ENCODE data around the gene CLIC5. TPM values are rescaled to one million over a fixed set of nuclear protein-coding genes. Genes with fewer than 3 reads are reported as not detected.

Gene CLIC5
- total RNA-seq, 1 donor = 0.52 TPM

GRCh38 chr6:46046558-46047174 is 31.0 kb upstream of the CLIC5 start:
- Histone ChIP-seq H3K4me3 (ENCODE audit: low read length) (no peak overlapping the region), H3K9me3 (ENCODE audit: low read depth, low read length) (no peaks in the 10 kb centered on the region), H3K27me3 (ENCODE audit: insufficient read depth, low read length) (no peaks in the 10 kb centered on the region), H3K4me1 (ENCODE audit: insufficient read depth, low read length) (no peaks in the 10 kb centered on the region)

GRCh38 chr6:46044881-46045617 is 29.4 kb upstream of the CLIC5 start:
- no peaks in the 10 kb centered on the region for H3K4me1 ChIP-seq (ENCODE audit: insufficient read depth, low read length)
- H3K27me3 ChIP-seq (ENCODE audit: insufficient read depth, low read length) = no peaks in the 10 kb centered on the region
- H3K9me3 ChIP-seq (ENCODE audit: low read depth, low read length) = no peaks in the 10 kb centered on the region
- no peak overlapping the region for H3K4me3 ChIP-seq (ENCODE audit: low read length)

- Histone ChIP-seq H3K27me3 (ENCODE audit: insufficient read depth, low read length) (no peaks in the 10 kb centered on the region), H3K9me3 (ENCODE audit: low read depth, low read length) (no peaks in the 10 kb centered on the region), H3K4me3 (ENCODE audit: low read length) (no peak overlapping the region), H3K4me1 (ENCODE audit: insufficient read depth, low read length) (no peaks in the 10 kb centered on the region)
Measured at GRCh38 chr6:46042355-46042999, 26.8 kb upstream of the CLIC5 start.

GRCh38 chr6:46040288-46040687 is 24.6 kb upstream of the CLIC5 start:
- Histone ChIP-seq H3K27me3 (ENCODE audit: insufficient read depth, low read length) (no peaks in the 10 kb centered on the region), H3K4me3 (ENCODE audit: low read length) (no peak overlapping the region), H3K4me1 (ENCODE audit: insufficient read depth, low read length) (no peaks in the 10 kb centered on the region), H3K9me3 (ENCODE audit: low read depth, low read length) (no peaks in the 10 kb centered on the region)

GRCh38 chr6:46039646-46040045 is 24.0 kb upstream of the CLIC5 start:
- H3K27me3 ChIP-seq (ENCODE audit: insufficient read depth, low read length) = no peaks in the 10 kb centered on the region
- H3K4me1 ChIP-seq (ENCODE audit: insufficient read depth, low read length) = no peaks in the 10 kb centered on the region

GRCh38 chr6:46036911-46037310 is 21.3 kb upstream of the CLIC5 start:
- Histone ChIP-seq H3K27me3 (ENCODE audit: insufficient read depth, low read length) (no peaks in the 10 kb centered on the region), H3K4me1 (ENCODE audit: insufficient read depth, low read length) (no peaks in the 10 kb centered on the region), H3K9me3 (ENCODE audit: low read depth, low read length) (no peaks in the 10 kb centered on the region), H3K4me3 (ENCODE audit: low read length) (no peak overlapping the region)

More at GRCh38 chr6:46039646-46040045, 24.0 kb upstream of the CLIC5 start:
- no peak overlapping the region for H3K4me3 ChIP-seq (ENCODE audit: low read length)
- no peaks in the 10 kb centered on the region for H3K9me3 ChIP-seq (ENCODE audit: low read depth, low read length)

- no peaks in the 10 kb centered on the region for H3K4me1 ChIP-seq (ENCODE audit: insufficient read depth, low read length)
- H3K27me3 ChIP-seq (ENCODE audit: insufficient read depth, low read length) = no peaks in the 10 kb centered on the region
- H3K4me3 ChIP-seq (ENCODE audit: low read length) = no peak overlapping the region
- H3K9me3 ChIP-seq (ENCODE audit: low read depth, low read length) = no peaks in the 10 kb centered on the region
Measured at GRCh38 chr6:46035242-46035641, 19.6 kb upstream of the CLIC5 start.

GRCh38 chr6:46032110-46032998 is 16.7 kb upstream of the CLIC5 start:
- Histone ChIP-seq H3K4me3 (ENCODE audit: low read length) (no peak overlapping the region), H3K27me3 (ENCODE audit: insufficient read depth, low read length) (no peaks in the 10 kb centered on the region), H3K9me3 (ENCODE audit: low read depth, low read length) (no peaks in the 10 kb centered on the region)

GRCh38 chr6:46029602-46030001 is 13.9 kb upstream of the CLIC5 start:
- Histone ChIP-seq H3K9me3 (ENCODE audit: low read depth, low read length) (no peaks in the 10 kb centered on the region), H3K4me1 (ENCODE audit: insufficient read depth, low read length) (no peaks in the 10 kb centered on the region), H3K4me3 (ENCODE audit: low read length) (no peak overlapping the region), H3K27me3 (ENCODE audit: insufficient read depth, low read length) (peaks cover 4% of the 10 kb centered on the region)

More at GRCh38 chr6:46032110-46032998, 16.7 kb upstream of the CLIC5 start:
- no peaks in the 10 kb centered on the region for H3K4me1 ChIP-seq (ENCODE audit: insufficient read depth, low read length)

- peaks cover 10% of the 10 kb centered on the region for H3K27me3 ChIP-seq (ENCODE audit: insufficient read depth, low read length)
- no peaks in the 10 kb centered on the region for H3K9me3 ChIP-seq (ENCODE audit: low read depth, low read length)
- H3K4me3 ChIP-seq (ENCODE audit: low read length) = no peak overlapping the region
- no peaks in the 10 kb centered on the region for H3K4me1 ChIP-seq (ENCODE audit: insufficient read depth, low read length)
Measured at GRCh38 chr6:46026307-46026706, 10.6 kb upstream of the CLIC5 start.

- Histone ChIP-seq H3K4me1 (ENCODE audit: insufficient read depth, low read length) (no peaks in the 10 kb centered on the region), H3K27me3 (ENCODE audit: insufficient read depth, low read length) (peaks cover 10% of the 10 kb centered on the region), H3K4me3 (ENCODE audit: low read length) (no peak overlapping the region), H3K9me3 (ENCODE audit: low read depth, low read length) (no peaks in the 10 kb centered on the region)
Measured at GRCh38 chr6:46025573-46025972, 9.9 kb upstream of the CLIC5 start.

GRCh38 chr6:46024124-46024769 is 8.6 kb upstream of the CLIC5 start:
- H3K4me3 ChIP-seq (ENCODE audit: low read length) = no peak overlapping the region
- H3K4me1 ChIP-seq (ENCODE audit: insufficient read depth, low read length) = no peaks in the 10 kb centered on the region
- H3K9me3 ChIP-seq (ENCODE audit: low read depth, low read length) = no peaks in the 10 kb centered on the region
- peaks cover 10% of the 10 kb centered on the region for H3K27me3 ChIP-seq (ENCODE audit: insufficient read depth, low read length)

GRCh38 chr6:46023216-46023915 is 7.7 kb upstream of the CLIC5 start:
- no peaks in the 10 kb centered on the region for H3K9me3 ChIP-seq (ENCODE audit: low read depth, low read length)
- peaks cover 14% of the 10 kb centered on the region for H3K27me3 ChIP-seq (ENCODE audit: insufficient read depth, low read length)
- no peaks in the 10 kb centered on the region for H3K4me1 ChIP-seq (ENCODE audit: insufficient read depth, low read length)
- no peak overlapping the region for H3K4me3 ChIP-seq (ENCODE audit: low read length)

Measured in mononuclear cell (primary cell).